Measurements from ENCODE around the gene TMEM184B.
A peak's percentile ranks its signal among the peaks of the same experiment; 100 is the strongest.

TMEM184B gene

GRCh38 chr22:38228873-38229740 is 43.7 kb downstream of the TMEM184B start:
- no peak for DNase-seq

- DNase-seq: peak in 1 of 56 donors; percentile 21
These were observed 44.4 kb downstream of the TMEM184B start for GRCh38 chr22:38228326-38228872.

- DNase-seq: no peak
These were observed 45.8 kb downstream of the TMEM184B start for GRCh38 chr22:38226853-38227649.

- peak in 10 of 56 donors; percentile 19 to 60 (median 30) for DNase-seq
These were observed 49.4 kb downstream of the TMEM184B start for GRCh38 chr22:38223289-38223960.

GRCh38 chr22:38222797-38223119 is 50.1 kb downstream of the TMEM184B start:
- no peak for DNase-seq

- peak in 1 of 56 donors; percentile 16 for DNase-seq
These were observed 50.7 kb downstream of the TMEM184B start for GRCh38 chr22:38221908-38222796.

- DNase-seq: no peak
These were observed 51.4 kb downstream of the TMEM184B start for GRCh38 chr22:38221407-38221806.

- DNase-seq: no peak
These were observed 52.0 kb downstream of the TMEM184B start for GRCh38 chr22:38220653-38221386.

GRCh38 chr22:38220163-38220562 is 52.6 kb downstream of the TMEM184B start:
- no peak for DNase-seq

GRCh38 chr22:38219632-38220031 is 53.2 kb downstream of the TMEM184B start:
- DNase-seq: no peak

GRCh38 chr22:38218661-38219622 is 53.9 kb downstream of the TMEM184B start:
- no peak for DNase-seq

- no peak for DNase-seq
These were observed 57.4 kb downstream of the TMEM184B start for GRCh38 chr22:38215156-38216038.

- peak in 30 of 56 donors; percentile 14 to 78 (median 47) for DNase-seq
These were observed 58.3 kb downstream of the TMEM184B start for GRCh38 chr22:38214302-38215056.

- no peak for DNase-seq
These were observed 58.9 kb downstream of the TMEM184B start for GRCh38 chr22:38213990-38214301.

GRCh38 chr22:38213319-38213989 is 59.4 kb downstream of the TMEM184B start:
- no peak for DNase-seq

GRCh38 chr22:38212442-38212841 is 60.4 kb downstream of the TMEM184B start:
- no peak for DNase-seq
